ENCODE data around the gene EPAS1.
A peak's percentile ranks its signal among the peaks of the same experiment; 100 is the strongest.

The EPAS1 gene

GRCh38 chr2:46323730-46324129 is 26.5 kb downstream of the EPAS1 start:
- no peak for DNase-seq (ENCODE audit: low spot score)

- no peak for DNase-seq (ENCODE audit: low spot score)
Measured at GRCh38 chr2:46325182-46325928, 28.1 kb downstream of the EPAS1 start.

DNA sequence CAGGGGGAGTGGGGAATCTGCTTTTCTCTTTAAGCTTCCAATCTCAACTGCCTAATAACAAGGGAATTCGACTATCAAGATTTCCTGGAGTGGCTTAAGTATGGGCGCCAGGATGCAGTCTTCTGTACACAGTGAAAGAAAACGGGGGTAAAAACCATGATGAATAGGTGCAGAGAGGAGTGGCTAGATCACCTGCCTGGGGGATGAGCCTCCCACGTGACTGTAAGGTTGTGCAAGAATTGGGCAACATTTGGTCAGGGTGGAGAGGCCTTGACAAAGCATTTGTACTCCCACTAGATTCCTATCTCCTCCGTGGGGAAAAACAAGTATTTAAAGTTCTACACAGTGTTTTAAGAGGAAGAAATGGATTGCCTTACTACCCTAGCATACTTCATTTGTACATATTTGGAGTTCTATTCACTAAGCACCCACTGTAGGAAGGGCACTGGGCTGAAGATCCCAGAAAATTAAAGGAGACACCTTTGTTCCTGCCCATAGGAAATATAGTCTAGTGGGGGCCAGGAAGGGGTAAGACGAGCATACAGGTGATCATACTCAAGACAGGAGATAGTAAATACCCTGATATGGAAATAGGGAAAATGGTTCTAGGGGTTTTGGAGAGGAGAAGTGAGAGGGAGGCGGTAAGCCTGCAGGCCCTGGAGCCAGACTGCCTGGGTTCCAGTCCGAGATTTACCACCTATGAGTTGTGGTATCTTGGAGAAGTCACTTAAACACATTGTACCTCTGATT is 29.2 kb downstream of the EPAS1 start:
- DNase-seq (ENCODE audit: low spot score), result no peak

DNA sequence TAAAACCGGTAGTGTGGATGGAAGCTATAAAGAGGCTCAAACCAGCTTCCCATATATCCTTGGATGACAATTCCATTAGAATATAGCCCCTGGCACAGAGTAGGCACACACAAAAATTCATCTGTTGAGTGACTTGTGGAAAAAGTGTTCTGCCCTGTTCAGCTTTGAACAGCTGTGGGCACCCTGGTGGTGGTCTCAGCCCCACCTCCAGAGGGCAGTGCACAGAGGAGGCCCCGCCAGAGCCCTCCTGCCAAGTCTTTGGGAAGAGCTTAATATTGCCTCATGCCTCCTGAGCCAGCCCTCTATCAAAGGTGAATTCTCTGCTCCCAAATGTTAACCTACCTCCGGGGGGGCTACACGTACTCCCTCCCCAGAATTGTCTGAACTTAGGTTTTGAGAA is 30.4 kb downstream of the EPAS1 start:
- DNase-seq (ENCODE audit: low spot score), result no peak

DNA sequence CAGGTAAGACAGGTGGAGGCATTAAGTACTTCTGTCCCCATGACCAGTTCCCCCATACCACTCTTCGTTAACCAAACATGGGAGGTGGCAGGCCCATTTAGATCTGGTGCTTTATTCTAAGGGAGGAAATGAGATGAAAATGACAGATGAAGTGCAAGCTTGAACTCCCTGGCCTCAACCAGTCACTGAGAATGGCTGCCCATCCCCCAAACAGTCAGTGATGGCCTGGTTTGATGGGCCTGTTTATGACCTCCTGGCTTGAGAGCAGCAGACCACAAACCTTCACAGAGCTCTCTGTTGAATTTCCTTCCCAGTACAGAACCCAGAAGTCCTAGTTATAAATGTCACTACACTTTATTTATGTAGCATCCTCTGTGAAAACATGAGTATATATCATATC is 31.1 kb downstream of the EPAS1 start:
- DNase-seq (ENCODE audit: low spot score), result no peak

GRCh38 chr2:46328829-46329228 is 31.6 kb downstream of the EPAS1 start:
- DNase-seq (ENCODE audit: low spot score), result no peak

- DNase-seq (ENCODE audit: low spot score), result no peak
Measured at GRCh38 chr2:46329340-46329739, 32.1 kb downstream of the EPAS1 start.

- peak; percentile 41 for DNase-seq (ENCODE audit: low spot score)
Measured at GRCh38 chr2:46329803-46330775, 32.9 kb downstream of the EPAS1 start.

- DNase-seq (ENCODE audit: low spot score), result no peak
Measured at GRCh38 chr2:46331109-46331766, 34.0 kb downstream of the EPAS1 start.

DNA sequence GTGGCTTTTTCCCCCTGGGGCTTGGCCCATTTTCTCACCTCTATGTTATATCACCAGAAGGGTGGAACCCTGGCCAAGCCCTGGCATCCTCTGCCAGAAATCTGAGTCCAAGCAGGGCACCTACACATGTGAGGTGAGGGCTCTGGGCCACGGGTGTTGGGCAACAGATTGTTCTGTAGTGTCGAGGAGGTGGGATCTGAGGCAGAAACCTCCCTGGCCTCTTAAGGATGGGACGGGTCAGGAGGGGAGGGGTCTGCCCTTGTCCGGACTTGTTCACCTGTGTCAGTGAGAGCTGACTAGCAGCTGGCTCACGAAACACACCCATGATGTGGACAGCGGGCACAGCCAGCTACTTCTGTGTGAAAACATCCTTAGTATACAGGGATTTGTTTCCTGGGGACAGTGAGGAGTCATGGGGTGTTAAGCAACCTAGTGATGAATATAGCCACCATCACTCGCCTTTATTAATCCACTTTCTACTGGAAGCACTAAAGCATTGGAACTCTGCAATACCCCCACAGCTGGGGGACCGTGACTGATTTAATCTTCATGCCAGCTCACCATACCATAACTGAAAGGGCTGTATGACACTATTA is 35.6 kb downstream of the EPAS1 start:
- DNase-seq (ENCODE audit: low spot score), result no peak

DNA sequence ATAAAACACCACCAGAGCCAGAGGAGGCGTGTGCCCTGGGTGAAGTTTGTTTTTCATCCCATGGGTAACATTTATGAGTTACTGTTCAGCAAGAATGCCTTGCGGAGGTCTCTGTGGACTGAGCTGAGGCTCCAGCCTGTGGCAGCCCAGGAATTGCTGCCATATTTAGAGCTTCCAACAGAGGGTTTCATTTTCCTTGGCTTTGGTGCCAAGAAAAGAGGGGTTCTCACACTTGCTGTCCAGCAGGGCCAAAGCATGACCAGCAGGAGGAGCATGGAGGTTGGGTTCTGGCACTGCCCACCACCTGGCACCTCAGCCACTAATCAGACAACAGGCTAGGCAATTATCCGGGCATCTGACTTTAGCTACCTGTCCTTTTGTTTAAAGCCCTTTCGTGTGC is 36.7 kb downstream of the EPAS1 start:
- DNase-seq (ENCODE audit: low spot score), result no peak

DNA sequence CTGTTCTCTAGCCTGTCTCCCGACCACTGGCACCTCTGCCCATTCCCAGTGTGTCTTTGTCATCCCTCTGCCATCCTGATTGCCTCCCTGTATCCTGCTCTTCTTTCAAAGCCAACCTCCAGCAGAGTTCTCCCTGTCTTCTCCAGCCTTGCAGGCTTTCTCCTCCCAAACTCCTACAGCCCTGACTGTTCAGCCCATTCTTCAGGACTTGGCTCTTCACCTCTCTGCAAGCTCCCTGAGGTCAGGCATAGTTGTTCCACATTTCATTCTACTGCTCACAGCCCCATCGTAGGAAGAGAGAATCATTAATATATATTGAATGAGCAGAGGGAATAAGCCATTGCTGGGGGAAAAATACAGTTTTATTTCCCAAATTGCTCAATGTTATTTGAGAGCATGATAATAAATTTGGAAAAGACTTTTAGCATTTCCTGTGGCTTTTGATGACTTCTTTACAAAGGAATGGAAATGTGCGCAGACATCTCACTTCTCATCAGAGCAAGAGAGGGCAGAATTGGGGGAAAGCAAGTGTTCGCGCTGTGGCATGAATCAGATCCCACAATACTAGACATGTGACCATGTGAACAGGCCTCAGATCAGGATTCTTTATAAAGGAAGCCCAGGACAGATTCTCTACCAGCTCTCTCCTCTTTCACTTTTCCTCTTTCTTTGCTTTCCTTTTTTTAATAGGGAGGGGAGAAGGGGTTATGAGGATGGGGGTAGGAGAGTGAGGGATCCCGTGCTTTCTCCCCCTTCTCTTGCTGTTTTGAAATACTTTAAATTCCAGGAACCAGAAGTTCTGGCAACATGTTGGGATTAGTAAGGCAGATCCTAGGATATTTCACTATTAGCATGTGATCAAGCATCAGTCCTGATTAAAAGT is 37.4 kb downstream of the EPAS1 start:
- peak; percentile 65 for DNase-seq (ENCODE audit: low spot score)

GRCh38 chr2:46335391-46336282 is 38.4 kb downstream of the EPAS1 start:
- DNase-seq (ENCODE audit: low spot score), result peak; percentile 44

- peak; percentile 30 for DNase-seq (ENCODE audit: low spot score)
Measured at GRCh38 chr2:46336283-46336959, 39.2 kb downstream of the EPAS1 start.

GRCh38 chr2:46337208-46337994 is 40.2 kb downstream of the EPAS1 start:
- DNase-seq (ENCODE audit: low spot score), result no peak

GRCh38 chr2:46338674-46339073 is 41.5 kb downstream of the EPAS1 start:
- DNase-seq (ENCODE audit: low spot score), result no peak

DNA sequence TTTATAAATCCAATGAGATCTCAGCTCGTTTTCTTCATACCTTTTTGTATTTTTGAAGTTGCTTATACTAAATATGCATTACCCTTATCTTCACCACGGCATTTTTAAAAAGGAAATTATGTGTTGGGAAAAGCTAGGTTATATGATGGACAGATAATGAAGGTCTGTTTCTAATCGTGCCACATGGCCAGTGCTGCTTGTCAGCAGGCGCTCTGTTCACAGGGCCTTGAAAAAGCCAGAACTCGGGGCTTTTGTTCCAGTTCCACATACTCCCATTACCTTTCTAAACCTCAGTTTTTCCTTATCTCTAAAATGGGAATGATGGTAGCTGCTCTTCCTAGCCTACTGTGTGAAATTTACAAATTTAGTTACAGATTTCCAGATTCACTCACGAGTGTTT is 42.0 kb downstream of the EPAS1 start:
- no peak for DNase-seq (ENCODE audit: low spot score)
